Measurements from ENCODE around the gene ETV6. TPM values are rescaled to one million over a fixed set of nuclear protein-coding genes. Genes with fewer than 3 reads are reported as not detected.

ETV6 gene
- total RNA-seq, 1 donor from 2014 or later: 117 TPM

DNA sequence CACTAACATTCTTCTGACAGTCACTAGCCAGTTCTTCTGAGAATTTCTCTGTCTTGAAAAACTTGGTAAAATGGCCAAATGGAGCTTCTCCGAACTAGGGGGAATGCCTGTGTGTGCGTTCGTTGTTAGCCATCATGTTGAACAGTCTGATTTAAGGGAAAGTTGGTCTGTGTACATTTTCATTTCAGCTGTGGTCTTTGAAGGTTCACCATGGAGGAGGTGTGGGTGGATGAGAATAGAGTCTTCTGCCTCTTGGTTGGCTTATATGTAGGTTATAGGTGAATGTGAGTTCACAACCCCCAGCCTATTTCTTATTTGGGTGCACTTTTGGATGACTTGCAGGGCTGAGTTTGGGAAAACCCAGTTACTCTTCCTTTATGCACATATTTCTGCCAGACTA, 12.9 kb downstream of the ETV6 start:
- intact Hi-C loops (cut with micrococcal nuclease): loop anchor here (1.0 to 2.0 kb wide), 2 partner anchors 9 to 40 kb away; no protein-coding TSS in a partner anchor
- Mint-ChIP-seq H3K9me3 (no peaks in the 10 kb centered on the region), H3K27me3 (ENCODE audit: insufficient read depth) (no peaks in the 10 kb centered on the region), H3K4me3 (no peak overlapping the region), H3K27ac (peak overlapping the region; percentile 48), H3K36me3 (ENCODE audit: low read depth) (peaks cover 60% of the 10 kb centered on the region), H3K4me1 (ENCODE audit: low read depth) (peaks cover 86% of the 10 kb centered on the region)
- no peak for DNase-seq (ENCODE audit: low spot score)

DNA sequence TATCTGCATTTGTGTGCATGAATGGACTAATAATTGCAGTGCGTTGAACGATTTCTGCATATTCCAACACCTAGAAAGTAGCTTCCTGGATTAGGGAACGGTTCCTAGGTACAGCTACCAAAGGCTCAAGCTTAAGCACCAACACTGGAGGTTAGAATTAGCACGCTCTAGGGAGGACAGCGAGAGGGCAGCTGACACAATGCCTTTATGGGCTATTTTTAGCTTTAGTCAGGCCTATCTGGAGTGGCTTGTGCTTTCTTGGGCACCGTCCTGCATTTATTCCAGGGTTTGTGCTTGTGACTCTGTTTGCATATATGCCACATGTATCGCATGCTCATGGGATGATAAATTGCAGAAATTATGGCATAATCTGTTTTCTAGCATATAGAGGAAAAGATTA, 13.7 kb downstream of the ETV6 start:
- Mint-ChIP-seq H3K4me1 (ENCODE audit: low read depth) (peaks cover 82% of the 10 kb centered on the region), H3K27me3 (ENCODE audit: insufficient read depth) (no peaks in the 10 kb centered on the region), H3K4me3 (no peak overlapping the region), H3K27ac (no peak overlapping the region), H3K9me3 (no peaks in the 10 kb centered on the region), H3K36me3 (ENCODE audit: low read depth) (peaks cover 54% of the 10 kb centered on the region)
- intact Hi-C loops (cut with micrococcal nuclease): loop anchor here (2.0 kb wide), 1 partner anchor 40 kb away; no protein-coding TSS in a partner anchor
- no peak for DNase-seq (ENCODE audit: low spot score)

- H3K27me3 Mint-ChIP-seq (ENCODE audit: insufficient read depth): no peaks in the 10 kb centered on the region
- H3K4me1 Mint-ChIP-seq (ENCODE audit: low read depth): peaks cover 82% of the 10 kb centered on the region
- DNase-seq (ENCODE audit: low spot score): no peak
- intact Hi-C loops (cut with micrococcal nuclease): no loop called here
- H3K36me3 Mint-ChIP-seq (ENCODE audit: low read depth): peaks cover 50% of the 10 kb centered on the region
- no peak overlapping the region for H3K27ac Mint-ChIP-seq
- no peak overlapping the region for H3K4me3 Mint-ChIP-seq
- no peaks in the 10 kb centered on the region for H3K9me3 Mint-ChIP-seq
These were observed 14.6 kb downstream of the ETV6 start for GRCh38 chr12:11664101-11664500.

DNA sequence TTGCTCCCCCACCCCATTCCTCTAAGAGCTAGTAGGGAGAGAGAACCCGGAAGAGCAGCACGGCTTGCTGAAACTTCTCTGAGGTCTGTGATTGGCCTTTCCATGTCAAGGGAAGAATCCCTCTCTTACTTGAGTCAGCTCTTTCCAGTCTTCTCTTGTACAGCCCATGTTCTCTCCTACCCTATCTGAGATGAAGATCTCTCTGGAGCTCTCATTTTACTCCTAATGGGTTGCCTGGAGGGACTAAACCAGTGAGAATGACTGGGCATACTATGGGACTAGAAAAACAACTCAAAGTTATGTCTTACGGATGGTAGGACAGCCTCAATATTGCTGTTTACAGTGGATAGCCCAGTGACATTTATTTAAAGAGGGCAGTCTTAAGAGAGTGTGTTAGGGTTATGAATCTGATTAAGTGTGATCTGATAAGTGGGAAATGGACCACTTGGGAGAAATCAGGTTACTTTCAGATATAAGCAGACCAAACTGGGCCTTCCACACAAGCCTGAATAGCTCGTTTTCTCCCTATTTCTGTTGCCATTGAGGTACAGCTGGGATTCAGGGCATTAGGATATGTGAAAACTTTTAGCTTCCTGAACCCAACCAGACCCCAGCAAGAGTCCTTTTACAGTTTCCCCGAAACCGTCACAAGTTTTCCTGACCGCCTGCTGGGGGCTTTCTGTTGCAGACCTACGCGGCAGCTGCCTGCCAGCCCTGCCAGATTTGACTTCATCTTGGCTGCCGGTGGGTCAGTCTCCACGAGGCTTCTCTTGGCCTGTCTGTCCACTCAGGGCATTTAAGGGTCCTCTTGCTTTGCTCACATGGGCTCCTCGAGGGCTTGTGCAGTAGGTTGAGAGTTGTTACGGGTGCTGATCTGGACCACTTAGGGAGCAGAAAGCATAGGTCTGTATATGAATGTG, 16.9 kb downstream of the ETV6 start:
- Mint-ChIP-seq H3K27ac (no peak overlapping the region), H3K36me3 (ENCODE audit: low read depth) (peaks cover 39% of the 10 kb centered on the region)

GRCh38 chr12:11667171-11667570, 17.7 kb downstream of the ETV6 start:
- intact Hi-C loops (cut with micrococcal nuclease): no loop called here
- no peak overlapping the region for H3K27ac Mint-ChIP-seq
- peaks cover 76% of the 10 kb centered on the region for H3K4me1 Mint-ChIP-seq (ENCODE audit: low read depth)
- H3K36me3 Mint-ChIP-seq (ENCODE audit: low read depth): peaks cover 31% of the 10 kb centered on the region
- no peak for DNase-seq (ENCODE audit: low spot score)
- H3K4me3 Mint-ChIP-seq: no peak overlapping the region
- no peaks in the 10 kb centered on the region for H3K27me3 Mint-ChIP-seq (ENCODE audit: insufficient read depth)
- H3K9me3 Mint-ChIP-seq: no peaks in the 10 kb centered on the region

More for the DNA sequence above, 16.9 kb downstream of the ETV6 start:
- Mint-ChIP-seq H3K4me1 (ENCODE audit: low read depth) (peaks cover 84% of the 10 kb centered on the region), H3K9me3 (no peaks in the 10 kb centered on the region), H3K4me3 (no peak overlapping the region), H3K27me3 (ENCODE audit: insufficient read depth) (no peaks in the 10 kb centered on the region)
- no peak for DNase-seq (ENCODE audit: low spot score)
- intact Hi-C loops (cut with micrococcal nuclease): no loop called here

- DNase-seq (ENCODE audit: low spot score): no peak
- H3K9me3 Mint-ChIP-seq: no peaks in the 10 kb centered on the region
- no peaks in the 10 kb centered on the region for H3K27me3 Mint-ChIP-seq (ENCODE audit: insufficient read depth)
- intact Hi-C loops (cut with micrococcal nuclease): no loop called here
- no peak overlapping the region for H3K4me3 Mint-ChIP-seq
- no peak overlapping the region for H3K27ac Mint-ChIP-seq
- H3K4me1 Mint-ChIP-seq (ENCODE audit: low read depth): peaks cover 76% of the 10 kb centered on the region
- peaks cover 23% of the 10 kb centered on the region for H3K36me3 Mint-ChIP-seq (ENCODE audit: low read depth)
These were observed 19.1 kb downstream of the ETV6 start for GRCh38 chr12:11668611-11669010.

- intact Hi-C loops (cut with micrococcal nuclease): no loop called here
- Mint-ChIP-seq H3K4me3 (no peak overlapping the region), H3K4me1 (ENCODE audit: low read depth) (peaks cover 76% of the 10 kb centered on the region), H3K27me3 (ENCODE audit: insufficient read depth) (no peaks in the 10 kb centered on the region), H3K27ac (no peak overlapping the region), H3K36me3 (ENCODE audit: low read depth) (peaks cover 24% of the 10 kb centered on the region), H3K9me3 (no peaks in the 10 kb centered on the region)
- DNase-seq (ENCODE audit: low spot score): no peak
These were observed 19.9 kb downstream of the ETV6 start for GRCh38 chr12:11669348-11669747.

DNA sequence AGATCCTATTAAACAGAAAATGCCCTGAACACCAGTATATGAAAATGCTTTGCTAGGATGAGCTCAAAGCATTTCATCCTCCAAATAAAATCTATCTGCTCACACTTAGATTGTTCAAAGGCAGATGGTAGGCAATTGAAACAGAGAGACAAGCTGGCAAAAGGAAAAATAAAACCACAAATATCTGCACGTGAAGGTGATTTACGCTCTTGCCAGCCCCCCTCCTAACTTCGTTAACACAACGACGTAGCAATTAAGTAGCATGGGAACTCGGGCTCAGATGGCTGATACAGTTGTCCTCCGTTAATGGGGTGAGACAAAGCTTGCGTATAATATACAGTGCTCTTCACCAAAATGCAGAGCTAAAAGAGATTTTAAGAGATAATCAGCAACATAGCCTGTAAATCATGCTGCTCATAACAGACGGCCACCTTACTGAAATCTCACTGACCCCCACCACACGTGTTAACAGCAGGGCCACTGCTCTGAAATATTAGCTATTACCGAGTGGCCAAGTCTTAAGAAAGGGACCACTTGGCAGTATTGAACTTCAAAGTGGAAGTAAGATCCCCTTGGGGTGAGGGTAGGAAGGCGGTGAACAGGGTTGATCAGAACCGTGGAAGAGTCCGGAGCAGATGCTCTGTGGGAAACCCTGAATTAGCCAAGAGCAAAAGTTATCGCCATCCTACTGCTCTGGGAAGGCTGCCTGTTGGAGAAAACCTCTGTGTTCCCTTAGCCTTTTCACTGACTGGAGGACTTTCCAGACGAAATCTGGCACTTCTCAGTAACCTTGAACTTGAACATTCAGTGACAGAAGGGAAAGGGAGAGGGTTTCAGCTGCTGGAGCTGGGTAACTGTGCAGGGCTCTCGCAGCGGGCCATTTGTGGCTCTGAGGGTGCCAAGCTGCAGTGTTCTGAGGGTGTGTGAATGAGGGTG, 23.1 kb downstream of the ETV6 start:
- Mint-ChIP-seq H3K4me1 (ENCODE audit: low read depth) (peaks cover 76% of the 10 kb centered on the region), H3K4me3 (no peak overlapping the region), H3K27me3 (ENCODE audit: insufficient read depth) (no peaks in the 10 kb centered on the region), H3K36me3 (ENCODE audit: low read depth) (peaks cover 16% of the 10 kb centered on the region), H3K27ac (no peak overlapping the region), H3K9me3 (no peaks in the 10 kb centered on the region)
- intact Hi-C loops (cut with micrococcal nuclease): no loop called here
- no peak for DNase-seq (ENCODE audit: low spot score)

GRCh38 chr12:11673666-11674461, 24.4 kb downstream of the ETV6 start:
- Mint-ChIP-seq H3K27me3 (ENCODE audit: insufficient read depth) (no peaks in the 10 kb centered on the region), H3K4me3 (no peak overlapping the region), H3K9me3 (no peaks in the 10 kb centered on the region), H3K4me1 (ENCODE audit: low read depth) (peaks cover 75% of the 10 kb centered on the region), H3K36me3 (ENCODE audit: low read depth) (peaks cover 22% of the 10 kb centered on the region), H3K27ac (peak overlapping the region; percentile 30)
- intact Hi-C loops (cut with micrococcal nuclease): no loop called here
- no peak for DNase-seq (ENCODE audit: low spot score)

GRCh38 chr12:11674894-11675390, 25.5 kb downstream of the ETV6 start:
- no peaks in the 10 kb centered on the region for H3K27me3 Mint-ChIP-seq (ENCODE audit: insufficient read depth)

DNA sequence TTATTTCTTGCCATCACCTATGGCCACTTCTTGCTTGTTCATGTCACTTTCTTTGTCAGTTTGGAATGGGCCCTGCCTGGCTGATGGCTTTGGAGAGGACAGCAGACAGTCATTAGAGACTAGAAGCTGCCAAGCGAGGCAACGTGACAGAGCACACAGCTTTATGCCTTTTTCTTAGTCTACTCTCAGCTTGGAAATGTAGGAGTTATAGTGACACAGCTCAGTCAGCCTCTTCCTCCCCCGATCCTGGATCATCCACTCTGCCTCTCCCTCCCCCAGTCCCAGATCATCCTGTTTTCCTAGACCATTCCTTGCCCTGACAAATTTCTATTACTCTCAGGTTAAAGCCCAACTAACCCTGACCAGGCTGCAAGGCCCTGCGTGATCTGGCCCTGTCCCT, 26.6 kb downstream of the ETV6 start:
- Mint-ChIP-seq H3K4me3 (no peak overlapping the region), H3K27ac (peak overlapping the region; percentile 41), H3K36me3 (ENCODE audit: low read depth) (peaks cover 35% of the 10 kb centered on the region), H3K27me3 (ENCODE audit: insufficient read depth) (no peaks in the 10 kb centered on the region), H3K4me1 (ENCODE audit: low read depth) (peaks cover 79% of the 10 kb centered on the region), H3K9me3 (no peaks in the 10 kb centered on the region)
- intact Hi-C loops (cut with micrococcal nuclease): no loop called here
- no peak for DNase-seq (ENCODE audit: low spot score)

More at GRCh38 chr12:11674894-11675390, 25.5 kb downstream of the ETV6 start:
- Mint-ChIP-seq H3K36me3 (ENCODE audit: low read depth) (peaks cover 28% of the 10 kb centered on the region), H3K9me3 (no peaks in the 10 kb centered on the region), H3K27ac (no peak overlapping the region), H3K4me1 (ENCODE audit: low read depth) (peaks cover 72% of the 10 kb centered on the region), H3K4me3 (no peak overlapping the region)
- no peak for DNase-seq (ENCODE audit: low spot score)
- intact Hi-C loops (cut with micrococcal nuclease): no loop called here

DNA sequence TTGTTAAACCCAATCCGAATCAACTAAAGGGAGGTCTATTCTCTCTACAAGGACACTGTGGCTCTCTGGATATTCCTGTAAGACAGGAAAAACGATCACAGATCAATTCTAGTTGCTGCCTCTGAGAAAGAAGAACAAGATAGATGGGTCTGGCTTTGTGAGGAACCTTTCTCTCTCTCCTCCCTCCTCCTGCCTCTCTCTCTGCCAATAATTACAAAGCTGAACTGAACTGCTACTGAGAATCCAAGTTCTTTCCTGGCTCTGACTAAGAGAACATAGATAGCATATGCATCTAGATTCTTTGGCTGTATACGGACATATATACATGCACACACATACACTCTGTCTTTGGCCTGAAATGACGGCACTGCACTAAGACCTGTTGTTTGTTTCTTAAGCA, 27.6 kb downstream of the ETV6 start:
- H3K27me3 Mint-ChIP-seq (ENCODE audit: insufficient read depth): no peaks in the 10 kb centered on the region
- intact Hi-C loops (cut with micrococcal nuclease): no loop called here
- H3K4me3 Mint-ChIP-seq: no peak overlapping the region
- DNase-seq (ENCODE audit: low spot score): no peak
- no peak overlapping the region for H3K27ac Mint-ChIP-seq
- no peaks in the 10 kb centered on the region for H3K9me3 Mint-ChIP-seq
- peaks cover 39% of the 10 kb centered on the region for H3K36me3 Mint-ChIP-seq (ENCODE audit: low read depth)
- peaks cover 76% of the 10 kb centered on the region for H3K4me1 Mint-ChIP-seq (ENCODE audit: low read depth)

Measured in activated T-helper 1 cell treated with anti-CD3 and anti-CD28 coated beads, Interleukin-12 subunit alpha, Interleukin-12 subunit beta, Interleukin-2, Interleukin-4 antibody, amounts not matched to agents 30 ng/mL and 10 ng/mL and 1 ng/mL, durations not matched to agents 14 hours and 24 hours and 36 hours (primary cell).